ENCODE data around the gene RREB1. TPM values are rescaled to one million over a fixed set of nuclear protein-coding genes. Genes with fewer than 3 reads are reported as not detected.

Gene RREB1
- total and polyA plus RNA-seq, 2 donors (not counting 3 experiments of a cell fraction or from before 2014, with no cell fraction given) = 3.7 to 33.0 TPM

GRCh38 chr6:7246401-7247178 is 138.8 kb downstream of the RREB1 start:
- POLR2A ChIA-PET = interaction anchor here (0.6 kb wide), 1 partner anchor 488 kb away, joined by 3 read pairs; no protein-coding TSS in a partner anchor
- Histone ChIP-seq H3K27me3 (ENCODE audit: control insufficient read depth in 2 of 2, insufficient read depth in 2 of 2, low read length in 2 of 2) (no peaks in the 10 kb centered on the region), H3K79me2 (ENCODE audit: control insufficient read depth, insufficient read depth, low read length) (no peaks in the 10 kb centered on the region), H3K36me3 (ENCODE audit: control insufficient read depth in 2 of 2, extremely low read depth in 1 of 2, insufficient read depth in 2 of 2, low read length in 2 of 2) (peaks cover 9 to 46% of the 10 kb centered on the region in 2 experiments), H4K20me1 (replicated peaks; ENCODE audit: control insufficient read depth, extremely low read depth, insufficient read depth, low read length) (no peaks in the 10 kb centered on the region), H3K9ac (replicated peaks; ENCODE audit: extremely low read depth, insufficient read depth, low read length) (no peak overlapping the region), H2AFZ (ENCODE audit: low read depth, low read length) (no peak overlapping the region), H3K27ac (ENCODE audit: insufficient read depth, low read depth, low read length) (no peak overlapping the region), H3K4me2 (ENCODE audit: insufficient read depth, low read length) (no peak overlapping the region), H3K4me1 (ENCODE audit: control insufficient read depth, extremely low read depth, insufficient read depth, low read length) (no peaks in the 10 kb centered on the region), H3K4me3 (replicated peaks in 1 of 3; ENCODE audit: insufficient read depth in 1 of 3, low read depth in 1 of 3, low read length in 3 of 3) (no peak overlapping the region), H3K9me1 (replicated peaks; ENCODE audit: control insufficient read depth, extremely low read depth, insufficient read depth, low read length) (no peaks in the 10 kb centered on the region), H3K9me3 (replicated peaks; ENCODE audit: control insufficient read depth, insufficient read depth, low read length) (no peaks in the 10 kb centered on the region)
- intact Hi-C loops (cut with micrococcal nuclease) (no loop called here), dilution Hi-C loops (cut with MboI; ENCODE audit: extremely low pct_ligation_motif_present, low sequenced_read_pairs) (no loop called here)
- DNase-seq (ENCODE audit: low read depth, low spot score) (no peak), FAIRE-seq (no peak)
- no TSS peak for BruUV-seq (replicated peaks)
- TF ChIP-seq MAX (IDR thresholded peaks at IDR 0.05; ENCODE audit: insufficient read depth, insufficient read length) (no peak), JUN (IDR thresholded peaks at IDR 0.05; ENCODE audit: borderline replicate concordance, insufficient read depth, insufficient read length, low read depth) (no peak), GATA2 (IDR thresholded peaks at IDR 0.05; ENCODE audit: insufficient read depth, insufficient read length, low read depth, low read length) (no peak), POLR2A (IDR thresholded peaks at IDR 0.05; ENCODE audit: low read depth, low read length) (no peak), MYC (IDR thresholded peaks at IDR 0.05; ENCODE audit: low read depth, low read length) (no peak), CTCF (IDR thresholded peaks at IDR 0.05; ENCODE audit: extremely low read depth in 1 of 2, insufficient read depth in 1 of 2, low read depth in 1 of 2, low read length in 2 of 2) (no peak), POLR2AphosphoS5 (IDR thresholded peaks at IDR 0.05; ENCODE audit: insufficient read depth, low read depth, low read length) (no peak), FOS (IDR thresholded peaks at IDR 0.05; ENCODE audit: borderline replicate concordance, insufficient read depth, low read length) (no peak), EZH2 (IDR thresholded peaks at IDR 0.05; ENCODE audit: borderline replicate concordance, low read depth, low read length, severe bottlenecking) (no peak)
- CTCF ChIA-PET = interaction anchor here (0.6 to 4.9 kb wide), 3 partner anchors 23 to 569 kb away, joined by 3 to 46 read pairs (median 21); no protein-coding TSS in a partner anchor

Data from endothelial cell of umbilical vein (primary cell).